ENCODE data around the gene IRAG1. TPM values are rescaled to one million over a fixed set of nuclear protein-coding genes. Genes with fewer than 3 reads are reported as not detected.

The IRAG1 gene
- total RNA-seq, 1 experiment from 2014 or later: 23.8 TPM

DNA sequence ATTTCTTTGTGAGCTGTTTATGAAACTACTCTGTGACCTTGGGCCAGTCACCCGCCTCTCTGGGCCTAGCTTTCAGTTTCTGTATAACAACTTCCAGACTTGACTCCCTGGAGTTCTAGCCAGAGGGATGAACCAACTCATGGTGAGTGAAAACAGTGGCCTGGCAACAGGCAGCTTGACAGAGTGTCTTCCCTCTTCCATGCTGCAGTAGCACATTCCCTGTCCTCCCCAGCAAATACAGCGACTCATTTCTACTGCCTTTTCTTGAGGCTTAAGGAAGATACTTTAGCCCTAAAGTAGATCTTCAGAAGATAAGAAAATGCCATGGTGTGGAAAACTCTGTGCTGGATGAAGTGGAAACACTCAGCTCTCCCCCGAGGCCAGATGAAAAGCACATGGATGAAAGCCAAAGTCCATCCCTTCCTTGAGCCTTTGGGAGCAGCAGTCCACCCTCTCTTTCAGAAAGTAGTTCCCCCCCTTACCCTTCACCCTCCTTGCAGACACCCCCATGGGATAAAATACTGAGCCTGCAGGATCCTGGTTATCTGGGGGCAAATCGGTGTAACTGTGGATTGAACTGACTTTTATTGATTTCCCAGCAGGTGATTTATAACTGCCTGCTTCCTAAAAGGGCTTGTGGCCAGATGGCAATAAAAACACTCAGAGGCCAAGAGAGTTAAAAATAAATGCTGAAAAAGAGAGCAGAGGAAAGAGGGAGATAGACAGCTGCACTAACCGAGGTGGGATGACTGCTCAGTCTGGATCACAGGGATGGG lies 24.1 kb downstream of the IRAG1 start:
- peak; percentile 97 for DNase-seq (ENCODE audit: low read depth)

DNA sequence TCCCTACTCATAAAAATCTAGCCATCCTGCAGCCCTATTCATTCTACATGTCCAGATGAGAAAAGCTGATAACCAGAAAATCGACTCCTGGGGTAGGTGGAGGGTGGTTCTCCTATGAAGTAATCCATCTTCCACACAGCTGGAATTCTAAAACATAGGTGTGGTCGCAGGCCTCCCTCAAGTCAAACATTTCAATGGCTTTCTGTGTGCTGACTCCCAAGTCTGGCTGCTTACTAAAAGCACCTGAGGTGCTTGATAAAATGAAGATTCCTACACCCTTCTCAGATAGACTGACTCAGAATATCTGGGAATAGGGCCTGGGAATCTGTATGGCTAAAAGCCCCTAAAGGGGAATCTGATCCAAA lies 26.1 kb downstream of the IRAG1 start:
- peak; percentile 78 for DNase-seq (ENCODE audit: low read depth)

DNA sequence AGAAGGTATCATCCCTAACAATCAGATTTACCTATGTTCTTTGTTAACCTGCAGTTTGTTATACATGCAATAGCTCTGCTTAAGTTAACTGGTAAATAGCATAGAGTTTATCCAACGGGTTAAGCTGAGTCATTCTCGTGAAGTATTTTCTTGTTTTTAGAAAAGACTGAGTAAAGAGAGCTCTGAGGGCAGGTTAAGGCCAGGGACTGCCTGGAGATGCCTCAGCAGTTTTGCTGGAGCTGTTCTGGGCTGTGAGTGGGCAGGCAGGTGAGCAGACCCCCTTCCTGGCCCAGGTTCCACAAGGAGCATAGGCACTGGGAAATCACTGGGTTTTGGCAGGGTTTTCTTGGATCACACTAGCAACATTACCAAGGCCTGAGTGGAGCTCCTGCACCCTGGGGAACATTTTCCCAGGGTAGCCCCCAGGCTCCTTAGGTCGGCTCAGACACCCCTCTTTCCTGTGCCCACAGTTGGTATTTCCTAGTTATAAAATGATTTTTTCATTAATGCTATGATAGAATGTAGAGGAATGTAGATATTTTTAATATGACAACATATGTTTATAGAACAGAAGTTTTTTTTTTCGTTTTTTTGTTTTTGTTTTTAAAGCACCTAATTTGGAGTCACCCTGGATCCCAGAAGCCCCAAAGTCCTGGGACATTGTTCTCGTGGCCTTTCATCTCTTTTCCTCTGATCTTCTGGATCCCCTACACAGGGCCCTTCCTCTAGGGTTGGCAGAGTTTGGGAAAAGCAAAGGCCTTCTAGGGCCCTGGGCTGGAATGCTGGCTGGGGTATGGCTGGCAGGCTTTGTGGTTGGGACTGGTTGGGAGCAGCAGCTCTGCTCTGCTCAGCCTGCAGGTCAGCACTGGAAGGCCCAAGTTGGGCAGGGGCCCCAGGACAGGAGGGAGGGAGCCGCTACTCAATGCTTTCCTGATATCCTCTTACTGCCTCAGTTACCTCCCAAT lies 26.7 kb downstream of the IRAG1 start:
- peak; percentile 64 for DNase-seq (ENCODE audit: low read depth)

DNA sequence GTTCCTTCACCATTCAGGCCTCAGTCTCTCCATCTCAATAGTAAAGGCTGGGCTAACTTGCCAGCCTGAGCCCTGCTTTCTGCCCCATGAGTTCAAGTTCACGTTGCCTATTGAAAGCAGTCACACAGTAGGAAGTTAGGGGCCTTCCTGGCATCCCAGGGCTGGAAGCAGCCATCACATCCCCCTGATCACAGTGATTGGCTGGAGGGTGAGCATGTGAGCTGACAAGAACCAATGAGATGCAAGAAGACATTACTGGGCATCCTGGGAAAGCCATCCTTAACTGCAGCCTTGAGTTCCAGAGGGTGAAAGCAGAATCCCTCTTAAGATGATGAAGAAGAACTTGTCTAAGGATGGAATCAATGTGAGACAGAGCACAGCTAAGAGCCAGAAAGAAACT lies 29.1 kb downstream of the IRAG1 start:
- DNase-seq (ENCODE audit: low read depth): no peak

DNA sequence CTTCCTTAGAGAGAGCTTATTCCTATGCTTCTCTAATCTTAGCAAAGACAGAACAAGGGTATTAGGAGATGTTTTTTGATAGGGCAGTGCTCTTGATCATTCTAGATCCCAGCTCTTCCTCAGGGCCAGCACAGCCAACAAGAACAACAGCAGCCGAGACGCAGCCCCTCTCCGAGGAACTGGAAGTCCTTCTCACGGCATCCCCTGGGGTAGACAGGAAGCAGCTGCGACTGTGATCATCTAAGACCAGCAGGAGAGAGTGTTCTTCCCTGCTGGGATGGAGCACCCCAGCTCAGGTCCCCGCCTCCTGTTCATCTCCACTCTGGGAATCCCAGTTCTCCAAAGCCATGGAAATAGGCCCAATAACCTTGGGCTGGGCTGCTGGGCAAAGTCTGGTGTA lies 29.6 kb downstream of the IRAG1 start:
- DNase-seq (ENCODE audit: low read depth): no peak

DNA sequence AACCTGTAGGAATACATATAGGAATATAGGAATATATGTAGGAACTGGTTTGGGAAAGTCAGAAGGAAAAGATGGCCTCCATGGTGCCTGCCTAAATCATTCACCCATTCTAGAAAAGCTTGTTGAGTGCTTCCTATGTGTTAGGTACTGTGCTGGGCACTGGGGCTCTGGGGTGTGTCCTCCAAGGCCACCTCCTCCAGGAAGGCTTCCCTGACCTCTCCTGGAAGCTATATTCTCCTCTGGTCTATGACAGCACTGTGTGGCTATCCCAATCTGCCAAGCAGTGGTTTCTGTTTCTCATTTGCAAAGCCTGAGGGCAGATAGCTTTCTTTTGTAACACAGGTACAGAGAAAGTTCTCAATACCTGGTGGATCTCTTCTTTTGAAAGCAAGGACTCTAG lies 30.2 kb downstream of the IRAG1 start:
- no peak for DNase-seq (ENCODE audit: low read depth)

DNA sequence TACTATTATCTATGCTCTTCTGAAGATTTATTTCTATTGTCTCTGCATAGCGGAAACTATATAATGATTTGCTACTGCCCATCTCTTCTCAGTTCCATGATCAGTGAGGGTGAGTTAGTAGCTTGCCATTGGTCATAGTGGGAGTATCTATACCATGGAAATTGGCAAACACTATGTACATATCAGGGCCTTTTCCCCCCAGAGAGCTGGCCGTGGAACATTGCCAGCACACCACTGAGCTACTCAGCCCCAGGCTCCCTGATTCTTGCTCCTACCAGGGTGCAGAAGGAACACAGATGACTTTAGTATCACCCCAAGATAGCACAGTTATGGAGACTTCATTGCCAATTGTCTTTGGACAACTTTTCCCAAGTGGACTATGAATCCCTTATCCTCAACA lies 33.2 kb downstream of the IRAG1 start:
- DNase-seq (ENCODE audit: low read depth): no peak

DNA sequence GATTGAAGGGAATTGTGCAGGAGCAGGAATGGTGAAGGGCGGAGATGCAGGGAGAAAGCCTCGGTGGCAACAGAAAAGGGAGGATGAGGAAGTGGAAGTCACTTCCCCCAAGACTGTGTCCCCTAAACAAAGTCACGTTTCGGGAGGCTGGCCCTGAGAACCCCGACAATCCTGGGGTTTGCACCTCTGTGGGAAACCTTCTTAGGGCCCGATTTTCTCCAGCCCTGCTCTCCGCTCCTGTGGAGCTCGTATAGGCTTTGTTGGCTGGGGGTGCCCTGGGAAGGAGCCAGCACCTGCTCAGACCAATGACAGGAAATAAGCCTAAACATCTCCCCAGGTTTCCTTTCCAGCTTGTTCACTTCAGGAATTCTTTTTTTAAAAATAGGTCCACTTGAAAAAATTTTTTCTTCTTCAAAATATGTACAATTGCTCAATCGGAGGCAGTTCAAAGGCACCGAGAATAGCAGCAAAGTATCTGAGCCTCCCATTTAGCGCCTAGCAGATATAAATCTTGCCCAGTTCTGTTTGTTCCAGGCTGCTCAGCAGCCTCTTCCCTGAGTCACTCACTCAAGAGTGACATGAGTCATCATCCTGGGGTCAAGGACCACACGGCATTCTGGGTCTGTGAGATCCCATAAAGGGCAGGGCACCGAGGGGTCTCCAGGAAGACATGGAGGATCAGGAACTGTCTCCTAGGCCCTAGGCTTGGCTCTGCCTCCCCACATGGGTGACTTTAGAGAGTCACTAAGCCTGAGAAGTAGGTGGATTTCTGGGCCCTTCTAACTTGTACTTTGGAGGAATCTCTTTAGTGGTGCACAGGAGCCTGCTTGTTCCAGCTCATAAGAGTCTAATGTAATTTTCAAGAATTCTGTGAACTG lies 34.0 kb downstream of the IRAG1 start:
- DNase-seq (ENCODE audit: low read depth): peak; percentile 98

DNA sequence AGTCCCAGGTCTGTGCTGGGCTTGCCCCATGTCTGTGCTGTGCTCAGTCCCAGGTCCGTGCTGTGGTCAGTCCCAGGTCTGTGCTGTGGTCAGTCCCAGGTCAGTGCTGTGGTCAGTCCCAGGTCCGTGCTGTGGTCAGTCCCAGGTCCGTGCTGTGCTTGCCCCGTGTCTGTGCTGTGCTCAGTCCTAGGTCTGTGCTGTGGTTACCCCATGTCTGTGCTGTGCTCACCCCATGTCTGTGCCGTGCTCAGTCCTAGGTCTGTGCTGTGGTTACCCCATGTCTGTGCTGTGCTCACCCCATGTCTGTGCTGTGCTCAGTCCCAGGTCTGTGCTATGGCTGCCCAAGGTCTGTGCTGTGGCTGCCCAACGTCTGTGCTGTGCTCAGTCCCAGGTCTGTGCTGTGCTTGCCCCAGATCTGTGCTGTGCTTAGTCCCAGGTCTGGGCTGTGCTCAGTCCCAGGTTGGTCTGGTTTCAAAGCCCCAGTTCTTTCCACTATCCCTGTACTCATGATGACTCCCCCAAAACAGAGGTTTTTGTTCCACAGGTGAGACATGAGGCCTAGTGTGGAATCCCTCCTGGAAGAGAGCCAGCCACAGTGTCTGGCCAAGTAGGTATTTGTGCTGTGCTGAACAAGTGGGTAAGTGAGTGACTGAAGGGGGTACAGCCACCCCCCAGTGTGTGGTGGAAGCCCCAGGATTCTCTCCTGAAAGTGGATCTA lies 34.8 kb downstream of the IRAG1 start:
- DNase-seq (ENCODE audit: low read depth): peak; percentile 66

DNA sequence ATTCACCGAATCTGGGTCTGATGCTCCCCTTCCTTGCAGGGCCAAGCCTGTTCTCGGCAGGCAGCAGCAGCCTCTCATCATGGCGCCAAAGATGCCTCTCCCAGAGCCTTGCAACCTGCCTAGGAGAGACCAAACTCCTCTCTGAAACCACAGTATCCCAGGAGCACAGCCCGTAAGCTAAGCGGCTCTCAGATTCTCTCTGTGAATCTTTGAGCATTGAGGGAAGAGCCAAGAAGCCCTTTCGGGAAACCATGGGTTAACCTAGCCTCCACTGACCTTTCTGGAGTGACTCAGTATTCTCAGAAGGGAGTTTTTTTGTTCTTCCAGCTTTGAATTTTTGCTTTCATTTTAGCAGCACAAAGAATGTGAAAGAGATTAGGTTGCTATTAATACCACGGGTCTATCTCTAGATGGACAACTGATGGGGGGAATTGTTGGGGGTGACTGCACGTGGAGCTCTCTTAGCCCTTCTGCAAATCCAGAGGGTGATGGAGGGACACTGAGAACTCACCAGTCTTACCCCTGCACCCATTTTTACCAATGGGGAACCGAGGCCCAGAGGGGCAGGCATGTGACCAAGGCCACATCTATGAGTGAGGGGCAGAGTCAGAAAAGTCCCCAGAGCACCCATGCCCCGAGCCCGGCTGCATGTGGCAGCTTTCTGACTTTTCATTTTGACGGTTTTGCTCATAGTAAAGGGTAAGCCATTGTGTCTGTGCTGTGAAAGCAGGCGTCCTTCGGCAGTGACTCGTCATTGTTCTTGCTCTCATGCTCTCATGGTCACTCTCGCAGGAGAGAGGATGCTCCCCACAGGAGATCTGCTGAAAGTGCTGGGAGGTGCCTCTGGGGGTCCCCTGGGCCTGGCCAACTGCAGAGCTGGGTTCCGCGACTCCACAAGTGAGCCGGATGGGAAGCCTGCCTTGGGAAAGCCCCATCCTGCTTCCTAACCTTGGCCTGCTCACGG lies 36.0 kb downstream of the IRAG1 start:
- DNase-seq (ENCODE audit: low read depth): peak; percentile 87

DNA sequence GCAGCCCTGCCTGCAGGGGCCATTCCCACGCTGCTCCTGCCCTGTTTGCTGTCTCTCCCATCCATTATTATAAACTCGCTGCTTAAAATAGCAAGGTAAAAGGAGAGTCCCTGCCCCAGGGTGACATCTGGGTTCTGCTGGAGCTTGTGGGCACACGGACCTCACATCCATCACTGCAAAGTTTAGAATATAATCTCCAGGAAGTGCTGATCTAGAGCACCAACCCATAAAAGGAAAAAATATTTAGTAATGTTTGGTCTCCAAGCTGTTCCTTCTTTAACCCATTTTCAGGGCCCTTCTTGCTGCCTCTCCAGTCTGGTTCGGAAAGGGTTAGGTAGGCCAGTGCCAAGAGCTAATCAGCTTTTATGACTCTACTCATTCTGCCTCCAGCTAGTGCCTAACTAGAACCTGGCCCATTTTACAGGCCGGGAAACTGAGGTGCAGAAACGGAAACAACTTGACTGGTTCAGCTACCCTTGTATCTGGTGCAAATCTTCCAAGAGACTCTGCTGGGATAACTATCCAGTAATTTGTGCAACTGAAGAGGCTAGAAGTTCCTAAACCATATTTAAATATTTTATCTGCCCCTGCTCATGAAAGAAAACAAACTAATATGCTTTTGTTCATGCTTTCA lies 37.5 kb downstream of the IRAG1 start:
- peak; percentile 86 for DNase-seq (ENCODE audit: low read depth)

DNA sequence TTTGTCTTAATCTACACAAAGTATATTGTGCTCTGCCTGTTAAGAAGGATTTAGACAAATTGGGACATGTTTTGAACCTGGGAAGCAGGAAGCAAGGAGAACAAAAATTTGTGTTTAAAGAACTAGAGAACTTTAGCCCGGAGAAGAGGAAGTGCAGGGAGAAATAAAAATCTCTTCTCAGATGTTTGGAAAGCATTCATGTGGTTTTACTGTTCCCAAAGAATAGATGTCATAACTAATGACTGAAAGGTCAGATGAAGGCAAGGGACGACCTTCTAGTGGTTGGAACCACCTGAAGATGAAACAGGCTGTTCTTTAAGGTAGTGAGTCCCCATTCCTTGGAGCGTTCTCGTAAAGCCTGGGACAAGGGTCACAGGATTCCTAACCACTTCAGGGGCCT lies 38.3 kb downstream of the IRAG1 start:
- no peak for DNase-seq (ENCODE audit: low read depth)

DNA sequence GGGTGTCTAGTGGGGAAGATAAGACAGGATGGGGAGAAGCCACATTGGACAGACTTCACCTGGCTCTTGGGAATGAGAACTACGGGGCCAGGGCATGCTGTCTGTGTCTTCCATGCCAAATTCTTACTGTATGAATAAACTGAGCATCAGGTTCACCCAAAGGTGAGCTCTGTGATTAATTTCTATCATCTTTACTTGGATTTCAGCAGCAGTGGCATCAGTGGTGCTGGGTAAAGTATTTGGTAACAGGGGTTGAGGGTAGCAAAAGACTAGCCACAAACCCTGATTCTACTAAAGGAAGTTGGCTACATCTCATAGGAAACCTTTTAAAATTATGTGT lies 38.8 kb downstream of the IRAG1 start:
- no peak for DNase-seq (ENCODE audit: low read depth)

DNA sequence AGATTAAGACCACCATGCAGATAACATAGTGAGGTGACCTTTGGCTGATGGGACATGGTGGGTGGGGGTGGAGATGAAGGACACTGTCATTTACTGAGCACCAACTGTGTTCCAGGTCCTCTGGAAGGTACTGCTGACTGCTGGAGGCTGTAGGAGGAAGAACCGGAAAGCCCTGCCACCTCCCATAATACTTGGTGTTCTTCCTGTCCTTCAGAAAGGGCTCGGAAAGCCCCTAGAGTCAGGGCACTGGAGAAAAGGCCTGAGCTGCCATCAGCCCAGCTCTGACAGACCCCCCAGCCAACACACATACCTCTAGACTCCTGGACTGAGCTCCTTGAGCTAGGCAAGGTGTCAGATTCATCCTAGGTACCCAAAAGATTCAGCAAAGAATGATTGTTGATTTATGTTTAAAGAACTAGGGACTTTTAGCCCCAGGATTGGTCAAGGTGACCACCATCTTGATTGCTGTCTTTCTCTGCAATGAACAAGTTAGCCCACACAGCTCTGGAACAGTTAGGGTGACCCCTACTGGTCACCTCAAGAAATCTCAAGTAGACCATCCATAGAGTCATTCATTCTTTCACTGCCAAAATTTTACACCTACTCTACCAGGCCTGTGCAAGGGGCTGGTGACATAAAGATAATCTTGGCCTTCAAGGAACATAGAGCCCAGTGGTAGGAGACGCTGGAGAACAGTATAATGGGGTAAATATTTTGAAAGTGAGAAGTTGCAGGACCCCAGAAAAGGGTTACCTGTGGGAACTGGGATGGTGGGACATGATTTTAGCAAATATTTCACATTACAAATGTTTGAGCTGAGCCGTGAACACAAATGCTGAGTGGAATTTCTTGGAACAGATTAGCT lies 39.4 kb downstream of the IRAG1 start:
- DNase-seq (ENCODE audit: low read depth): peak; percentile 76

DNA sequence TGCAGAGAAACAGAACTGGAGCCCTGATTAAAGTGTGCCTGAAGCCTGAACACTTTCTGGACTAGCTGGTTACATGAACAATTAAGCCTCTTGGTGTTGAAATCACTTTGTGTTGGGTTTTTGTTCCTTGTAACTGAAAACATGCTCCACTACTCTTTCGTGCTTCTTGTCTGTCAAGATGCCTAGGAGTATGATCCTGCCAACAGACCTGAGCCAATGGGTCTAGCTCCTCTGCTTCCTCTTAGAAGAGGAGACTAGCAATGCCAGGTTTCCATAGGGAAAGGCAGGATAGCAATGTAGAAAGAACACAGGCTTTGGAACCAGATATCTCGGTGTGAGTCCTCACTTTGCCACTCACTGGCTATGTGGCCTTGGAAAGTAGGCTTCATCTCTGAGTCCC lies 40.3 kb downstream of the IRAG1 start:
- no peak for DNase-seq (ENCODE audit: low read depth)

DNA sequence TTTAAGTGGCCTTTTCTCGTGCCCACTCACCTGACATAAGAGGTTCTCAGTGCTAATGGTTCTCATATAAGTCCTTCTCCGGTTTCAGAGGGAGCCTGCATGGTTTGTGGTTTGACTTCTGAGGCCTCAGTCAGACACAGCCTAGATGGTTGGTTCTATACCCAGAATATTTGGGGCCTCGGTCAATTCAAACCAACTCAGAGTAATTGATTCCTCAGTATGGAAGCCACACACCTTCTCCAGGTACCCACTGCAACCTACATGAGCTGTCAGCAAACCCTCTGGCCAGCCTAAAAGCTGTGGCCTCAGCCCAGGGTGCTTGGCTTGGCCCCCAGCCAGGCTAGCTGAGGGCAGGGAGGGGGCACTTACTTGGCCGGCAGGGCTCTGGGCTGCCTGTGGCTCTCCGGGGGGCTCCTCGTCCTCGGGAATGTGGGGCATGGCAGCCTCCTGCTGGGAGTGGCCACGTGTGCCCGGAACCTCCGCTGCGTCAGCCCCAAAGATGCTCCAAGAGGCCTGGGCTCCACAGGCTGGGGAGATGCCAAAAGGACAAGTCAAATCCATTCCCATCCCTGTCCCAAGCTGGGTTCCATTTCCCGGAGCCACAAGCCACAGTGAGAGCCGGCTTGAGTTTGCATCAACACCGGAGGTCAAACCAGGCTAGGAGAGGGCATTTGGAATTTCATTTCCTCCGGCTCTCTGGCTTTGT lies 41.7 kb downstream of the IRAG1 start:
- peak; percentile 72 for DNase-seq (ENCODE audit: low read depth)

DNA sequence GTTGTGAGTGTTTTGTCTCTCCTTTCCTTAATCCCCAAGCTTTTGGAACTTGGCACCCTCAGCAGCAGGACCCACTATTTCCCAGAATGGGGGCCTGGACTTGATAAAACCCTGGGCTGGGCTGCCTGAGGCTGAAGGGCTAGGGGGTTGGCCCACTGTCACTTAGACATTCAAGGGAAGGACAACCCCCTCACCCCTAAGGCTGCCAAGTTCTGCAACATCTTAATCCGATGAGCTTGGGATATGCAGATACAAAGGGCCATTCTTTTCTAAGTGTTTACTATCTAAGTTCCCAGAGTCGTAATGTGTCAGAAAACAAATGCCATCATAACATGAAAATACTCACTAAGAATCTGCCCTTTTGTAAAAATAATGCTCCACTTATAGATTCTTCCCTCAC lies 42.9 kb downstream of the IRAG1 start:
- DNase-seq (ENCODE audit: low read depth): no peak

DNA sequence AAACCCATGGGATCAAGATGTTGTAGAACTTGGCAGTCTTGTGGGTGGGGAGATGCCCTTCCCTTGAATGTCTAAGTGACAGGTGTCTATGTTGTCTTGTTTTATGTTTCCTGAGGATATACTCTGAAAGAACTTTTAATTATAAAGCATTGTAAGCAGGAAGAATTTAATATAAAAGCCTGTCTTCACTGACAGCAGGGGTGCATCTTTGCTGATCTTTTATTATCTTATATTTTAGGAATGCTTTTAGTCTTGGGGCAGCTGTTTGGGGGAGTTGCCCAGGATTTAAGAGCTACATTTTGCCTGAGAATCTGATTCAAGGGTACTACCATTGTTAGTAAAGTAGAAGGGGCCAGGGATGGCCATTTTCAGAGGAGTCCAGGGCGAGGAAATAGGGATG lies 43.4 kb downstream of the IRAG1 start:
- no peak for DNase-seq (ENCODE audit: low read depth)

Data from RPMI7951 (cell line).